Progenitor cell of endocrine pancreas (in vitro differentiated cells): ENCODE measurements around the gene LHFPL6. TPM values are rescaled to one million over a fixed set of nuclear protein-coding genes. Genes with fewer than 3 reads are reported as not detected.

Source experiments
- DNase-seq: peaks from one replicate; pipeline ENCODE4 v3.0.0; 2021; ENCODE audit warnings: low spot score; ENCODE audit not compliant: unreplicated experiment
- H3K27ac Mint-ChIP-seq: 2 replicates; pipeline ENCODE4 v1.8.0; 2021; ENCODE audit warnings: mild to moderate bottlenecking, moderate library complexity, mixed read lengths
- H3K27me3 Mint-ChIP-seq: 2 replicates; pipeline ENCODE4 v1.8.0; 2021; ENCODE audit warnings: mixed read lengths
- H3K36me3 Mint-ChIP-seq: 2 replicates; pipeline ENCODE4 v1.8.0; 2022; ENCODE audit warnings: mixed read lengths; ENCODE audit not compliant: insufficient read depth
- H3K4me1 Mint-ChIP-seq: 2 replicates; pipeline ENCODE4 v1.8.0; 2021; ENCODE audit warnings: low read depth, mixed read lengths
- H3K4me3 Mint-ChIP-seq: 2 replicates; pipeline ENCODE4 v1.8.0; 2021; ENCODE audit warnings: low read depth, mild to moderate bottlenecking, moderate library complexity, mixed read lengths
- H3K9me3 Mint-ChIP-seq: 2 replicates; pipeline ENCODE4 v1.8.0; 2021; ENCODE audit warnings: low read depth, mixed read lengths
- long read RNA-seq: library from polyadenylated mRNA; unstranded; transcript quantifications from one replicate; pipeline ENCODE4 v2.0.0, GENCODE V29; 2020
- total RNA-seq: library from RNA; stranded (reverse); gene quantifications from 2 replicates; pipeline ENCODE4 v1.2.1, GENCODE V29; 2021
- TF ChIP-seq, protein P1 (sequence below): fragments of 200-600 bp; sonication (generic); IDR thresholded peaks from one replicate; pipeline ENCODE4 v1.5.0; 2021; ENCODE audit warnings: antibody characterized with exemption, mild to moderate bottlenecking; ENCODE audit not compliant: unreplicated experiment

LHFPL6 gene
- 1.0 and 1.2 TPM in 2 replicates for total RNA-seq
- long read RNA-seq: 0 reads

GRCh38 chr13:39602614-39603366 is at the start of gene LHFPL6:
Gene LHFPL6, minus strand, starts transcription at chr13:39603193.
- H3K27ac Mint-ChIP-seq: no peak within 1 kb of the TSS
- peaks cover 9% of the 10 kb centered on the region for H3K4me1 Mint-ChIP-seq
- H3K27me3 Mint-ChIP-seq: peaks cover 63% of the 10 kb centered on the region
- H3K4me3 Mint-ChIP-seq: peak within 1 kb of the TSS; percentile 67
- TF ChIP-seq, protein P1, sequence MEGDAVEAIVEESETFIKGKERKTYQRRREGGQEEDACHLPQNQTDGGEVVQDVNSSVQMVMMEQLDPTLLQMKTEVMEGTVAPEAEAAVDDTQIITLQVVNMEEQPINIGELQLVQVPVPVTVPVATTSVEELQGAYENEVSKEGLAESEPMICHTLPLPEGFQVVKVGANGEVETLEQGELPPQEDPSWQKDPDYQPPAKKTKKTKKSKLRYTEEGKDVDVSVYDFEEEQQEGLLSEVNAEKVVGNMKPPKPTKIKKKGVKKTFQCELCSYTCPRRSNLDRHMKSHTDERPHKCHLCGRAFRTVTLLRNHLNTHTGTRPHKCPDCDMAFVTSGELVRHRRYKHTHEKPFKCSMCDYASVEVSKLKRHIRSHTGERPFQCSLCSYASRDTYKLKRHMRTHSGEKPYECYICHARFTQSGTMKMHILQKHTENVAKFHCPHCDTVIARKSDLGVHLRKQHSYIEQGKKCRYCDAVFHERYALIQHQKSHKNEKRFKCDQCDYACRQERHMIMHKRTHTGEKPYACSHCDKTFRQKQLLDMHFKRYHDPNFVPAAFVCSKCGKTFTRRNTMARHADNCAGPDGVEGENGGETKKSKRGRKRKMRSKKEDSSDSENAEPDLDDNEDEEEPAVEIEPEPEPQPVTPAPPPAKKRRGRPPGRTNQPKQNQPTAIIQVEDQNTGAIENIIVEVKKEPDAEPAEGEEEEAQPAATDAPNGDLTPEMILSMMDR: peak; percentile 41
- H3K36me3 Mint-ChIP-seq: no peaks in the 10 kb centered on the region
- H3K9me3 Mint-ChIP-seq: no peaks in the 10 kb centered on the region
- DNase-seq: peak; percentile 60

- Mint-ChIP-seq H3K9me3 (no peaks in the 10 kb centered on the region), H3K36me3 (no peaks in the 10 kb centered on the region)
Observed at GRCh38 chr13:39646122-39646521, 43.1 kb upstream of the LHFPL6 start.

DNA sequence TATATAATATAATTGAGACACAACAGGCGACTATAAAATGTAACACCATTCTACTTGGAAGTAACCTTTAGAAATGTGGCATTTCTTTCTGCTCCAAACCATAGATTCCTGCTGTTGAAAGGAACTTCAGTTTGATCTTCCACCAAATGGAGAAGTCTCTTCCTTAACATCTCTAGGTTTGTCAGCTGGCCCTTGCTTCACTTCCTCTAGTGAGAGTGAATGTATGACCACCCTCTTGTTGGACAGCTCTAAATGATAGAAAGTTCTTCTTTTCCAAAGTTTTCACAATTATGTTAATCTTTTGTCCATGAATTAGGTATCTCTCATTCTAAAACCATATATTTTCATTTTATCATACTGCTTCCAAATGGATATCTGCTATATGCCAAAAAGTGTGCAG is 38.7 kb upstream of the LHFPL6 start:
- TF ChIP-seq, protein P1: no peak
- no peak overlapping the region for H3K4me3 Mint-ChIP-seq
- DNase-seq: no peak

More at GRCh38 chr13:39646122-39646521, 43.1 kb upstream of the LHFPL6 start:
- Mint-ChIP-seq H3K4me1 (peaks cover 8% of the 10 kb centered on the region), H3K27ac (no peak overlapping the region), H3K4me3 (no peak overlapping the region), H3K27me3 (peaks cover 2% of the 10 kb centered on the region)
- no peak for DNase-seq
- TF ChIP-seq, protein P1: no peak

DNA sequence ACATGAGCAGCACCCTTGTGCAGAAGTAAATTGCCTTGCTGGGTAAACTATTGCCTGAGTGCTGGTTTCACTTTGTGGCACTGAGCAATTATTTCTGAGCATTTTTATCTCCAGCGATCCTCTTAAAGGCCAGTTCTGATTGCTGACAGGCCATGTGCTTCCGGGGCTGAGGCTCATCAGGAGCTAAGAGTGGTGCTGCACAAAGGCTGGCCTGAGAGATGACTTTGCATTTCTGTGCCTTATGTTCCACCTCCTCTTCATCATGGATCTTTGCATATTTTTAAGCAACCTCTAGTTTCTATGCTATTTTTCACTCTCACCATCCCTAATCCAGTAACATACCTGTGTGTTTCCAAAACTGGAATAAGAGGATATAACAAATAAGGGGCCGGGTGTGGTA is 34.9 kb upstream of the LHFPL6 start:
- no peak overlapping the region for H3K27ac Mint-ChIP-seq
- TF ChIP-seq, protein P1: no peak
- no peak for DNase-seq
- peaks cover 3% of the 10 kb centered on the region for H3K9me3 Mint-ChIP-seq
- no peak overlapping the region for H3K4me3 Mint-ChIP-seq
- H3K4me1 Mint-ChIP-seq: peaks cover 4% of the 10 kb centered on the region
- no peaks in the 10 kb centered on the region for H3K36me3 Mint-ChIP-seq
- peaks cover 2% of the 10 kb centered on the region for H3K27me3 Mint-ChIP-seq

More for the DNA sequence above, 38.7 kb upstream of the LHFPL6 start:
- Mint-ChIP-seq H3K9me3 (peaks cover 3% of the 10 kb centered on the region), H3K36me3 (no peaks in the 10 kb centered on the region), H3K4me1 (peaks cover 8% of the 10 kb centered on the region), H3K27me3 (peaks cover 2% of the 10 kb centered on the region), H3K27ac (no peak overlapping the region)

GRCh38 chr13:39635564-39635963 is 32.6 kb upstream of the LHFPL6 start:
- Mint-ChIP-seq H3K36me3 (no peaks in the 10 kb centered on the region), H3K9me3 (peaks cover 10% of the 10 kb centered on the region), H3K4me3 (no peak overlapping the region), H3K4me1 (peaks cover 4% of the 10 kb centered on the region), H3K27ac (no peak overlapping the region), H3K27me3 (no peaks in the 10 kb centered on the region)
- TF ChIP-seq, protein P1: no peak
- no peak for DNase-seq
